Loucy (cell line): ENCODE results near the gene INPP4B.
"Not testable (repeated sequence)": the region's sequence is repeated elsewhere in the genome, so short reads cannot be mapped to it uniquely, and the experiment has no call there.

Source experiments
- EZH2phosphoT487 ChIP-seq: fragments of 200-600 bp; IDR thresholded peaks from 2 replicates; pipeline ENCODE4 v1.6.1; 2018; ENCODE audit warnings: antibody characterized with exemption, mild to moderate bottlenecking, moderate library complexity, borderline replicate concordance
- TF ChIP-seq, protein P1 (sequence below): fragments of 200-600 bp; sonication (generic); conservative IDR thresholded peaks from 2 replicates; pipeline ENCODE4 v1.5.1; 2014; ENCODE audit warnings: mild to moderate bottlenecking, antibody characterized with exemption, low read length

DNA sequence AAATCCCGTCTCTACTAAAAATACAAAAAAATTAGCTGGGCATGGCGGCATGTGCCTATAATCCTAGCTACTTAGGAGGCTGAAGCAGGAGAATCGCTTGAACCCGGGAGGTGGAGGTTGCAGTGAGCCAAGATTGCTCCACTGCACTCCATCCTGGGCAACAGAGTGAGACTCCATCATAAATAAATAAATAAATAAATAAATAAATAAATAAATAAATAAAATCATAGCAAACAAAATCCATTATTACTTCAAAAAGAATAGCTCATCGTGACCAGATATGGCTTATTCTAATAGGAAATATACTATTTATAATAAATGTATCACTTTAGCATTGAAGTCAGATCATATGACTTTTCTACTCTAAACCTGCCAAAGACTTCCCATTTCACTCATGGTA is 42.2 kb downstream of the INPP4B start:
- TF ChIP-seq, protein P1, sequence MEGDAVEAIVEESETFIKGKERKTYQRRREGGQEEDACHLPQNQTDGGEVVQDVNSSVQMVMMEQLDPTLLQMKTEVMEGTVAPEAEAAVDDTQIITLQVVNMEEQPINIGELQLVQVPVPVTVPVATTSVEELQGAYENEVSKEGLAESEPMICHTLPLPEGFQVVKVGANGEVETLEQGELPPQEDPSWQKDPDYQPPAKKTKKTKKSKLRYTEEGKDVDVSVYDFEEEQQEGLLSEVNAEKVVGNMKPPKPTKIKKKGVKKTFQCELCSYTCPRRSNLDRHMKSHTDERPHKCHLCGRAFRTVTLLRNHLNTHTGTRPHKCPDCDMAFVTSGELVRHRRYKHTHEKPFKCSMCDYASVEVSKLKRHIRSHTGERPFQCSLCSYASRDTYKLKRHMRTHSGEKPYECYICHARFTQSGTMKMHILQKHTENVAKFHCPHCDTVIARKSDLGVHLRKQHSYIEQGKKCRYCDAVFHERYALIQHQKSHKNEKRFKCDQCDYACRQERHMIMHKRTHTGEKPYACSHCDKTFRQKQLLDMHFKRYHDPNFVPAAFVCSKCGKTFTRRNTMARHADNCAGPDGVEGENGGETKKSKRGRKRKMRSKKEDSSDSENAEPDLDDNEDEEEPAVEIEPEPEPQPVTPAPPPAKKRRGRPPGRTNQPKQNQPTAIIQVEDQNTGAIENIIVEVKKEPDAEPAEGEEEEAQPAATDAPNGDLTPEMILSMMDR: not testable (repeated sequence)
- TF ChIP-seq EZH2phosphoT487: not testable (repeated sequence)
